NT2/D1 (cell line): ENCODE results near the gene SBSN.

Source experiments
- DNase-seq: peaks from one replicate; pipeline ENCODE4 v3.0.0-alpha.2; 2011; ENCODE audit warnings: low read depth, low spot score
- H3K27me3 ChIP-seq: 2 replicates; pipeline ENCODE4 v1.6.0; 2011; ENCODE audit warnings: mild to moderate bottlenecking; ENCODE audit not compliant: insufficient read length, insufficient read depth
- H3K36me3 ChIP-seq: 2 replicates; pipeline ENCODE4 v1.6.1; 2011; ENCODE audit warnings: mild to moderate bottlenecking, low read length, mixed read lengths; ENCODE audit not compliant: insufficient read depth, insufficient read length
- H3K4me1 ChIP-seq: 2 replicates; pipeline ENCODE4 v1.5.1; 2011; ENCODE audit not compliant: insufficient read depth, insufficient read length
- H3K4me3 ChIP-seq: 2 replicates; pipeline ENCODE4 v1.5.1; 2011; ENCODE audit warnings: low read depth; ENCODE audit not compliant: insufficient read length
- H3K9ac ChIP-seq: 2 replicates; pipeline ENCODE4 v1.6.0; 2011; ENCODE audit warnings: low read depth; ENCODE audit not compliant: insufficient read length
- H3K9me3 ChIP-seq: 2 replicates; pipeline ENCODE4 v1.5.1; 2011; ENCODE audit warnings: mild to moderate bottlenecking, low read length; ENCODE audit not compliant: insufficient read depth
- SUZ12 ChIP-seq: IDR thresholded peaks from 2 replicates; pipeline ENCODE4 v1.6.1; 2011; ENCODE audit not compliant: insufficient read length, insufficient read depth; ENCODE audit errors: extremely low read depth
- YY1 ChIP-seq: IDR thresholded peaks from 2 replicates; pipeline ENCODE4 v1.6.1; 2011; ENCODE audit not compliant: insufficient read length, insufficient read depth
- ZNF274 ChIP-seq: IDR thresholded peaks from 2 replicates; pipeline ENCODE4 v1.6.1; 2011; ENCODE audit warnings: mild to moderate bottlenecking, low read depth, low read length

The SBSN gene

DNA sequence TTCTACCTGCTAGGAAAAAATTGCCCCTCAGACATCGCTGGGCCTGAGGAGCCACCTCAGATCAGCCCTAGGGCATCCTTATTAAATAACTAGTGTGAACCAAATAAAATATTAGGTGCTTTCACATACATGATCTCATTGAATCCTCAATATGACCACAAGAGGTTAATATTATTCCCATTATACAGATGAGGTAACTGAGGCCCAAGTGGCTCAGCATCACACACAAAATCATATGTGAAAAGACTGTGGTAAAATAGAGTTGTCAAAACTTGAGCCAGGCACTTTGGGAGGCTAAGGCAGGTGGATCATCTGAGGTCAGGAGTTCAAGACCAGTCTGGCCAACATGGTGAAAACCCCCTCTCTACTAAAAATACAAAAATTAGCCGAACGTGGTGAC is 11.8 kb downstream of the SBSN start:
- Histone ChIP-seq H3K4me3 (no peak overlapping the region), H3K9me3 (no peaks in the 10 kb centered on the region), H3K27me3 (no peaks in the 10 kb centered on the region), H3K4me1 (peaks cover 8% of the 10 kb centered on the region), H3K9ac (no peak overlapping the region), H3K36me3 (no peaks in the 10 kb centered on the region)
- TF ChIP-seq YY1: no peak
- TF ChIP-seq ZNF274: no peak
- no peak for TF ChIP-seq SUZ12
- no peak for DNase-seq

DNA sequence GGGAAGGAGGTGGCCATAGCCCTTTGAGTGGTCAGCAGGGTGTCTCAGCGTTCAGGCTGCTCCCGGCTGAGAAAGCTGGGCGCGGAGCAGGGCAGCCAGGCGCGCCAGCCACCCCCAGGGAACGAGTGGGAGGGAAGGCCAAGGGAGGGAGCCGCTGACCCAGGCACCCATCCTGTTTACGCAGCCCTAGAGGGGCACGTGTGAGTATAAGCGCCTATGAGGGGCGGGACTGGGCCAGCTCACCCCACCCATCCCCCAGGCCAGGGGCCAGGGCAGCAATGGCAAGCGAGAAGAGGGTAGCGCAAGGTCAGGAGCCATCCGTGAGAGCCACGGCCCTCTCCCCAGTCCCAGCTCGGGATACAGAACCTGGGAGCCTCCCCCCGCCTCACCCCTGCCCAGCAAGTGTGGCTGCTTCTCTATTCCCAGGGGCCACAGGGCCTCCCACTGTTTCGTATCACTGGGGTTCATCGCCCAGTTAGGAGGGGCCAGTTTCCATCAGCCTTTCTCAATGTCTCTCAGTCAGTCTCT is 13.8 kb downstream of the SBSN start:
- DNase-seq: no peak
- Histone ChIP-seq H3K4me3 (no peak overlapping the region), H3K27me3 (peaks cover 8% of the 10 kb centered on the region), H3K4me1 (peaks cover 8% of the 10 kb centered on the region), H3K9ac (no peak overlapping the region), H3K9me3 (no peaks in the 10 kb centered on the region), H3K36me3 (no peaks in the 10 kb centered on the region)
- no peak for TF ChIP-seq ZNF274
- TF ChIP-seq YY1: no peak
- no peak for TF ChIP-seq SUZ12

DNA sequence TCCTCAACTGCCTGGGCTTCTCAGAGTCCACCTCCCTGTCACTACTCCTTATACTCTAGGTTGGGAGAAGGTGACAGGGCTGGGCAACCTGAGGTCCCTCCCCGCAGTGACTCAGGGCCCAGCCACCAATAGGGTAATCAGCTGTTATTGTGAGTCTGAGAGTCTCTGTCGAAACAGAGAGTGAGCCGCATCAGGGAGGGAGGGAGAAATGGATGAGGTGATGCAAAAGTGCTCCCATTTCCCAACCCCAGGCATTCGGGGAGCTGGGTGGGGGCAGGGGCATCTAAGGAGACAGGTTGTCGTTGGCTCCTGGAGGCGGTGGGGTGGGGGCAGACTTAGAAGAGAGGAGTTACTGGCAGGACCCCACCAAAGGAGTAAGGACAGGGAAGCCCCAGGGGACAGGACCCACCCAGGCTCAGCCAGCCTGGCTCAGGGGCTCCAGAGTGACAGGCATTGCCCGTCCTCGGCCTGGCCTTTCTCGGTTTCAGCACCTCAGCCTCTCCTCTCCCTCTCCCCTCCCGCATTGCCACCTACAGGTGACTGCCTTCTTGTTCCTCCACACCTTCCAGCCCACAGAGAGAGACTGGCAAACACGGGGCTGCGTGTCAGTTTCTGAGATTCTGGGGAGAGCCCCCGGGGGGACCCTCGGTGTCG is 14.4 kb downstream of the SBSN start, which contains the start of gene DMKN:
TSS of gene DMKN (minus strand) at position 22 of the 654 bp plus-strand sequence. CDS start 174 bp downstream, outside the sequence.
- DNase-seq: no peak
- H3K9ac ChIP-seq: peak within 1 kb of the TSS; percentile 56
- H3K4me3 ChIP-seq: no peak within 1 kb of the TSS

DNA sequence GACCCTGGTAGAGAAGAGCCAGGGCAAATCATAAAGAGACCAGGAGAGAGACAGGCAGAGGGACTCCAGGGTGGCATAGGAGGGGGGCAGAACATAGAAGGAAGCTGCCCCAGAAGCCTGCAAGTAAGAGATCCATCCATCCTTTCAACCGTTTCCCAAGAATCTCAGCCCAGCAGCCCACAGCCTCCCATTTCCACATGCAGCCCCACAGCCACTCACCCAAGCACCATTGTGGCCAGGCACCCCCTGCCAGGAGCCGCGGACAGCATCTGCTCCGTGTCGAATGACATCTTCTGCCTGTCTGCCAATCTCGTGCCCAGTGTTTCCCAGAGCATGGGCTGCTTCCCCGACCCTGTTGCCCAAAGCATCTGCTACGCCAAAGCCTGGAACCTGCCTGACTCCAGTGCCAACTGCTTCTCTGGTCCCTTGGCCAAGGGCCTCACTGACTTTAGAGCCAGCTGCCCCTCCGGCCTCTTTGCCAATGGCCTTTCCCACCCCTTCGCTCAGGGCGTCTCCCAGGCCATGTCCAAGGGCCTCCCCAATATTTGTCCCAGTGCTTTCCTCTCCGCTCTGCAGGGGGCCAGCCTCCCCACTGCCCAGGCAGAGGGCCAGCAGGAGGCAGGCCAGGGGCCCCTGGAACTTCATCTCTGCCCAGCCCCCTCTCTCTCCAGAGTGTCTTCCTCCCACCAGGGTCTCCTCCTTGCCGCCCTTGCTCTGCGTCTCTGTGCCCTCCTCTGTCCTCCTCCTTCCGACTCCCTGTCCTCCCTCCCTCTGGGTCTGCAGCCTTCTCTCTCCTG is 15.1 kb downstream of the SBSN start:
- H3K9ac ChIP-seq: peak overlapping the region; percentile 2
- peaks cover under 1% of the 10 kb centered on the region for H3K36me3 ChIP-seq
- peaks cover 8% of the 10 kb centered on the region for H3K27me3 ChIP-seq
- TF ChIP-seq YY1 (no peak), ZNF274 (no peak), SUZ12 (no peak)
- H3K4me1 ChIP-seq: peaks cover 8% of the 10 kb centered on the region
- no peak for DNase-seq
- H3K4me3 ChIP-seq: no peak overlapping the region
- no peaks in the 10 kb centered on the region for H3K9me3 ChIP-seq

More for the DNA sequence above, 14.4 kb downstream of the SBSN start, which contains the start of gene DMKN:
- Histone ChIP-seq H3K27me3 (peaks cover 8% of the 10 kb centered on the region), H3K9me3 (no peaks in the 10 kb centered on the region), H3K4me1 (peaks cover 8% of the 10 kb centered on the region), H3K36me3 (no peaks in the 10 kb centered on the region)
- no peak for TF ChIP-seq YY1
- TF ChIP-seq SUZ12: no peak
- no peak for TF ChIP-seq ZNF274

DNA sequence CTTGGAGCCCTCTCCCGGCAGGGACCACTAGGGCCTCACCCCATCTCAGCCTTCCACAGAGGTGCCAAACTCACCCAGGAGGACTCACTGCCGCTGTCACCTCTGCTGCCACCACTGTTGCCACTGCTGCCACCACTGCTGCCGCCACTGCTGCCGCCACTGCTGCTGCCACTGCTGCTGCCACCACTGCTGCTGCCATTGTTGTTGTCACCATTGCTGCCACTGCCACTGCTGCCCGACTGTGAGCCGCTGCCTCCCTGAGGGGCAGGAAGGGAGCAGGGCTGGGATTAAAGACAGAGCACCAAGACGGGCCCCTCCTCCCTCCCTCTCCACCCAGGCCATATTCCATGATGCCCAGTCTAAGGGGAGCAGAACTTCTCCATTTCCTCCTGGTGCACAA is 16.8 kb downstream of the SBSN start:
- no peak overlapping the region for H3K4me3 ChIP-seq
- H3K27me3 ChIP-seq: peaks cover 8% of the 10 kb centered on the region
- no peak for TF ChIP-seq SUZ12
- TF ChIP-seq YY1: no peak
- TF ChIP-seq ZNF274: no peak
- H3K36me3 ChIP-seq: peaks cover 14% of the 10 kb centered on the region
- no peaks in the 10 kb centered on the region for H3K9me3 ChIP-seq
- H3K9ac ChIP-seq: no peak overlapping the region
- peaks cover 8% of the 10 kb centered on the region for H3K4me1 ChIP-seq
- DNase-seq: no peak

DNA sequence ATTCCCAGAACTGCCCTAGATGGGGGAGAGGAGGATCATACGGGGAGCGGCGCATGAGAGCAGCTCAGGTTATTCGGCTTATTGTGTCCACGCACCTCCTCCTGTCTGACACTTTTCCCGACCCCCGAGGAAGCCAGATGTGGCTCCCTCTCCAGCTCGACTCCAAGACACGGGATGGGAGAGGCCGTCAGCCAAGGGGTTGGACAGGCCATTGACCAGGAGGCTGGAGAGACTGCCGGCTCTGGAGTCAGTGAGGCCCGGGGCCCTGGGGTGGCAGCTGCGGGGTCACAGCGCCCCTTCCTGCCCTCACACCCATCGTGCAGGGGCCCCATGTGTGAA is 17.5 kb downstream of the SBSN start:
- no peak for DNase-seq
- Histone ChIP-seq H3K4me3 (peak overlapping the region; percentile 48), H3K9me3 (no peaks in the 10 kb centered on the region), H3K4me1 (peaks cover 8% of the 10 kb centered on the region), H3K36me3 (peaks cover 22% of the 10 kb centered on the region), H3K27me3 (peaks cover 8% of the 10 kb centered on the region), H3K9ac (no peak overlapping the region)
- TF ChIP-seq ZNF274: no peak
- TF ChIP-seq YY1: no peak
- TF ChIP-seq SUZ12: no peak

DNA sequence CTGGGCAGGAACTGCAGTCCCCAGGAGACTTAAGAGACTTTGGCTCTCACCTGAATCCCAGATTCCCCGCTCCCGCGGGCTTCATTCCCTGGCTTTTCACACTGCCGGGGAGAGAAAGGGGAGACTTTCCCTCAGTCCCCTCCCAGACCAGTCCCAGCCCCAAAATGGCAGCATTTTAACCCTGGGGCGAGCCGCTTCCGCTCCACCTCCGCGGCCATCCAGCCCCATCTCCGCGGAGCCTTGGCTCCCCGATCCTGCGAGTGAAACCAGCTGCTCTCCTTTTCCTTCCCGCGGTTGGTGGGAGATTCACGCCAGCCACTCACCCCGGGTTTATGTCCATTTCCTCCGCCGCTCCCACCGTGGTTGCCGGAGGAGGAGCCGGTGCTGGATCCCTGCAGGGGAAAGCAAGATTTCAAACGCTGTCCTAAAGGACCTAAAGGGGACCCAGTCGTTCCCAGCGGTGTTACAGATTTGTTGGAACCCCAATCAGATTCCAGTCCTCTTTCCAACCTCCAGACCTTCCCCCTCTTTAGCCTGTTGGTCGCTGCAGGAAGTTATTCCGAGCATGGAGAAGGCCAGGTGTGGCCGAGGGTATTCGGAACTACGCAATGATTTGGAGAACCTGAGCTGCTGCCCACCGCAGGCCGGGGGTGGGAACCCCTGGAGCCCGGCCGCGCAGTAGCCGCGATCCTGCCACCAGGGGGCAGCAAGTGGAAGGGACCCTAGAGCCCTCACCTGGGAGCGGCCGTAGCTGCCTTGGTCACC is 18.1 kb downstream of the SBSN start:
- H3K9ac ChIP-seq: peak overlapping the region; percentile 80
- H3K36me3 ChIP-seq: peaks cover 27% of the 10 kb centered on the region
- peak; percentile 72 for DNase-seq
- H3K9me3 ChIP-seq: no peaks in the 10 kb centered on the region
- peak overlapping the region; percentile 48 for H3K4me3 ChIP-seq
- no peak for TF ChIP-seq YY1
- TF ChIP-seq SUZ12: no peak
- no peak for TF ChIP-seq ZNF274
- H3K27me3 ChIP-seq: peaks cover 8% of the 10 kb centered on the region
- peaks cover 8% of the 10 kb centered on the region for H3K4me1 ChIP-seq
